HEK293 (cell line): ENCODE results near the gene LRP3.

ENCODE experiments used
- BCL11A ChIP-seq: fragments of 450-650 bp; formaldehyde crosslinking; IDR thresholded peaks from 2 replicates; pipeline ENCODE4 v1.5.1; 2016; ENCODE audit warnings: low read depth, missing biosample characterization, missing genetic modification characterization
- GLI2 ChIP-seq: fragments of 450-650 bp; formaldehyde crosslinking; IDR thresholded peaks from 2 replicates; pipeline ENCODE4; 2017; ENCODE audit warnings: missing biosample characterization, missing genetic modification characterization, low read depth, borderline replicate concordance
- GLIS1 ChIP-seq: fragments of 450-650 bp; formaldehyde crosslinking; IDR thresholded peaks from 2 replicates; pipeline ENCODE4 v1.5.1; 2016; ENCODE audit warnings: missing biosample characterization, missing genetic modification characterization
- SCRT1 ChIP-seq: fragments of 450-650 bp; formaldehyde crosslinking; IDR thresholded peaks from 2 replicates; pipeline ENCODE4 v1.5.1; 2016; ENCODE audit warnings: missing biosample characterization, missing genetic modification characterization, borderline replicate concordance
- SP7 ChIP-seq: fragments of 450-650 bp; formaldehyde crosslinking; IDR thresholded peaks from 2 replicates; pipeline ENCODE4 v1.5.1; 2016; ENCODE audit warnings: missing biosample characterization, missing genetic modification characterization
- TRIM28 ChIP-seq: IDR thresholded peaks from 2 replicates; pipeline ENCODE4 v1.6.1; 2011; ENCODE audit warnings: low read length, control low read depth, borderline replicate concordance
- ZBTB1 ChIP-seq: fragments of 450-650 bp; formaldehyde crosslinking; IDR thresholded peaks from 2 replicates; pipeline ENCODE4 v1.5.1; 2016; ENCODE audit warnings: missing biosample characterization, missing genetic modification characterization
- ZIC2 ChIP-seq: fragments of 450-650 bp; formaldehyde crosslinking; IDR thresholded peaks from 2 replicates; pipeline ENCODE4 v1.5.1; 2016; ENCODE audit warnings: missing biosample characterization, missing genetic modification characterization
- ZNF140 ChIP-seq: fragments of 450-650 bp; formaldehyde crosslinking; IDR thresholded peaks from 2 replicates; pipeline ENCODE4 v1.5.1; 2016; ENCODE audit warnings: missing biosample characterization, missing genetic modification characterization
- ZNF157 ChIP-seq: fragments of 450-650 bp; formaldehyde crosslinking; IDR thresholded peaks from 2 replicates; pipeline ENCODE4 v1.5.1; 2016; ENCODE audit warnings: missing biosample characterization, missing genetic modification characterization
- ZNF223 ChIP-seq: fragments of 450-650 bp; formaldehyde crosslinking; IDR thresholded peaks from 2 replicates; pipeline ENCODE4 v1.5.1; 2016; ENCODE audit warnings: missing biosample characterization, missing genetic modification characterization
- ZNF248 ChIP-seq: fragments of 450-650 bp; formaldehyde crosslinking; IDR thresholded peaks from 2 replicates; pipeline ENCODE4 v1.5.1; 2017; ENCODE audit warnings: missing biosample characterization, missing genetic modification characterization
- ZNF341 ChIP-seq: fragments of 450-650 bp; formaldehyde crosslinking; IDR thresholded peaks from 2 replicates; pipeline ENCODE4; 2016; ENCODE audit warnings: low read depth, missing biosample characterization, missing genetic modification characterization
- ZNF521 ChIP-seq: fragments of 450-650 bp; formaldehyde crosslinking; IDR thresholded peaks from 2 replicates; pipeline ENCODE4 v1.5.1; 2017; ENCODE audit warnings: missing biosample characterization, mild to moderate bottlenecking, missing genetic modification characterization
- ZNF548 ChIP-seq: fragments of 450-650 bp; formaldehyde crosslinking; IDR thresholded peaks from 2 replicates; pipeline ENCODE4 v1.5.1; 2016; ENCODE audit warnings: missing biosample characterization, missing genetic modification characterization
- ZNF626 ChIP-seq: fragments of 450-650 bp; sonication (Bioruptor Pico); formaldehyde crosslinking; IDR thresholded peaks from 2 replicates; pipeline ENCODE4 v1.5.1; 2018; ENCODE audit warnings: missing biosample characterization, missing genetic modification characterization, inconsistent platforms
- ZNF777 ChIP-seq: fragments of 450-650 bp; formaldehyde crosslinking; IDR thresholded peaks from 2 replicates; pipeline ENCODE4 v1.5.1; 2017; ENCODE audit warnings: missing biosample characterization, missing genetic modification characterization, borderline replicate concordance
- TF ChIP-seq, protein P1 (sequence below): fragments of 450-650 bp; formaldehyde crosslinking; IDR thresholded peaks from 2 replicates; pipeline ENCODE4 v1.5.0; 2017; ENCODE audit warnings: missing biosample characterization, missing genetic modification characterization, borderline replicate concordance
- TF ChIP-seq, protein P2 (sequence below): fragments of 450-650 bp; formaldehyde crosslinking; IDR thresholded peaks from 2 replicates; pipeline ENCODE4; 2016; ENCODE audit warnings: missing biosample characterization, missing genetic modification characterization
- TF ChIP-seq, protein P3 (sequence below): fragments of 450-650 bp; formaldehyde crosslinking; IDR thresholded peaks from 2 replicates; pipeline ENCODE4 v1.5.1; 2016; ENCODE audit warnings: missing biosample characterization, missing genetic modification characterization
- TF ChIP-seq, protein P4 (sequence below): fragments of 450-650 bp; formaldehyde crosslinking; IDR thresholded peaks from 2 replicates; pipeline ENCODE4 v1.5.1; 2016; ENCODE audit warnings: missing biosample characterization, missing genetic modification characterization, borderline replicate concordance
- TF ChIP-seq, protein P5 (sequence below): fragments of 450-650 bp; formaldehyde crosslinking; IDR thresholded peaks from 2 replicates; pipeline ENCODE4 v1.5.1; 2016; ENCODE audit warnings: missing biosample characterization, missing genetic modification characterization
- TF ChIP-seq, protein P6 (sequence below): fragments of 450-650 bp; formaldehyde crosslinking; IDR thresholded peaks from 2 replicates; pipeline ENCODE4 v1.5.1; 2016; ENCODE audit warnings: missing biosample characterization, missing genetic modification characterization
- TF ChIP-seq, protein P7 (sequence below): fragments of 450-650 bp; formaldehyde crosslinking; IDR thresholded peaks from 2 replicates; pipeline ENCODE4 v1.5.1; 2016; ENCODE audit warnings: missing biosample characterization, missing genetic modification characterization

The LRP3 gene

DNA sequence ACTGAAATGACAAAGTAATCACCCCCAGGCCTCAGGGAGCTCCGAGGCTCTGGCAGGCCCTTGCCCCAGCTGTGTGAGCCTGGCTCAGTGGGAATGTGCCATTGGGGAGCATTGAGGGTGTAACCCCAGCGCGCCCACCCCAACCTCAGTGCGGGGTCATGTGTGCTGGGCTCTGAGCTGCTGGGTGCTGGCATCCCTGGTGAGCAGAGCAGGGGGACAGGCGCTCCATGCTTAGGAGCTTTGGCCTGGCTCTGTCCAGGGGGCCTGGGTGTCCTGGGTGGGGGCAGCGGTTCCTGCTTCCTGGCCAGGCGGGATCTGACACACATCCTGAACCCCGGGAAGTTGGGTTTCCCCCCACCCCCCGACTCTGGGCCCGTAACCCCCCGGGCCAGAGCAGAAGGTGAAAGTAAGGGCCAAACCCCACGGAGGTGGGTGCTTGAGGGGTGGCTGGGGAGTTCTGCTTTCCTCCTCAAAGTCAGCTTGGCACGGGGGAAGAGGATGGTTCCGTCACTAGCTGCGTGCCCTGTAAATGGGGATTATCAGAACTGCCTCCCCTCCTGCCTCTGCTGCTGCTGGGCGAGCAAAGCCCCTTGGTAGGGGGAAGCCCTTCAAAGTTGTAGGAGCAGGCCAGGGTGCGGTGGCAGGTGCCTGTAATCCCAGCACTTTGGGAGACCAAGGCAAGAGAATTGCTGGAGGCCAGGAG, 1.7 kb downstream of the LRP3 start (continued):
- TF ChIP-seq, protein P1, sequence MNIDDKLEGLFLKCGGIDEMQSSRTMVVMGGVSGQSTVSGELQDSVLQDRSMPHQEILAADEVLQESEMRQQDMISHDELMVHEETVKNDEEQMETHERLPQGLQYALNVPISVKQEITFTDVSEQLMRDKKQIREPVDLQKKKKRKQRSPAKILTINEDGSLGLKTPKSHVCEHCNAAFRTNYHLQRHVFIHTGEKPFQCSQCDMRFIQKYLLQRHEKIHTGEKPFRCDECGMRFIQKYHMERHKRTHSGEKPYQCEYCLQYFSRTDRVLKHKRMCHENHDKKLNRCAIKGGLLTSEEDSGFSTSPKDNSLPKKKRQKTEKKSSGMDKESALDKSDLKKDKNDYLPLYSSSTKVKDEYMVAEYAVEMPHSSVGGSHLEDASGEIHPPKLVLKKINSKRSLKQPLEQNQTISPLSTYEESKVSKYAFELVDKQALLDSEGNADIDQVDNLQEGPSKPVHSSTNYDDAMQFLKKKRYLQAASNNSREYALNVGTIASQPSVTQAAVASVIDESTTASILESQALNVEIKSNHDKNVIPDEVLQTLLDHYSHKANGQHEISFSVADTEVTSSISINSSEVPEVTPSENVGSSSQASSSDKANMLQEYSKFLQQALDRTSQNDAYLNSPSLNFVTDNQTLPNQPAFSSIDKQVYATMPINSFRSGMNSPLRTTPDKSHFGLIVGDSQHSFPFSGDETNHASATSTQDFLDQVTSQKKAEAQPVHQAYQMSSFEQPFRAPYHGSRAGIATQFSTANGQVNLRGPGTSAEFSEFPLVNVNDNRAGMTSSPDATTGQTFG (tag by site-specific recombination): no peak
- TF ChIP-seq, protein P2, sequence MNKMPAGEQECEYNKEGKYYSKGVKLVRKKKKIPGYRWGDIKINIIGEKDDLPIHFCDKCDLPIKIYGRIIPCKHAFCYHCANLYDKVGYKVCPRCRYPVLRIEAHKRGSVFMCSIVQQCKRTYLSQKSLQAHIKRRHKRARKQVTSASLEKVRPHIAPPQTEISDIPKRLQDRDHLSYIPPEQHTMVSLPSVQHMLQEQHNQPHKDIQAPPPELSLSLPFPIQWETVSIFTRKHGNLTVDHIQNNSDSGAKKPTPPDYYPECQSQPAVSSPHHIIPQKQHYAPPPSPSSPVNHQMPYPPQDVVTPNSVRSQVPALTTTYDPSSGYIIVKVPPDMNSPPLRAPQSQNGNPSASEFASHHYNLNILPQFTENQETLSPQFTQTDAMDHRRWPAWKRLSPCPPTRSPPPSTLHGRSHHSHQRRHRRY (tag by site-specific recombination): no peak
- TF ChIP-seq, protein P3, sequence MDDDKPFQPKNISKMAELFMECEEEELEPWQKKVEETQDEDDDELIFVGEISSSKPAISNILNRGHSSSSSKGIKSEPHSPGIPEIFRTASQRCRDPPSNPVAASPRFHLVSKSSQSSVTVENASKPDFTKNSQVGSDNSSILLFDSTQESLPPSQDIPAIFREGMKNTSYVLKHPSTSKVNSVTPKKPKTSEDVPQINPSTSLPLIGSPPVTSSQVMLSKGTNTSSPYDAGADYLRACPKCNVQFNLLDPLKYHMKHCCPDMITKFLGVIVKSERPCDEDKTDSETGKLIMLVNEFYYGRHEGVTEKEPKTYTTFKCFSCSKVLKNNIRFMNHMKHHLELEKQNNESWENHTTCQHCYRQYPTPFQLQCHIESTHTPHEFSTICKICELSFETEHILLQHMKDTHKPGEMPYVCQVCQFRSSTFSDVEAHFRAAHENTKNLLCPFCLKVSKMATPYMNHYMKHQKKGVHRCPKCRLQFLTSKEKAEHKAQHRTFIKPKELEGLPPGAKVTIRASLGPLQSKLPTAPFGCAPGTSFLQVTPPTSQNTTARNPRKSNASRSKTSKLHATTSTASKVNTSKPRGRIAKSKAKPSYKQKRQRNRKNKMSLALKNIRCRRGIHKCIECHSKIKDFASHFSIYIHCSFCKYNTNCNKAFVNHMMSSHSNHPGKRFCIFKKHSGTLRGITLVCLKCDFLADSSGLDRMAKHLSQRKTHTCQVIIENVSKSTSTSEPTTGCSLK (tag by site-specific recombination): no peak
- peak; percentile 87 for TF ChIP-seq ZNF341 (tag by site-specific recombination)
- no peak for TF ChIP-seq ZBTB1
- TF ChIP-seq ZNF548 (tag by site-specific recombination): no peak
- no peak for TF ChIP-seq GLI2 (tag by site-specific recombination)
- no peak for TF ChIP-seq ZNF223 (tag by site-specific recombination)
- peak; percentile 49; the same call in 1 of the 2 replicates for TF ChIP-seq GLIS1 (tag by site-specific recombination)
- TF ChIP-seq SP7 (tag by site-specific recombination): no peak
- no peak for TF ChIP-seq ZNF157 (tag by site-specific recombination)
- no peak for TF ChIP-seq BCL11A (tag by site-specific recombination)
- TF ChIP-seq ZNF777 (tag by site-specific recombination): no peak
- no peak for TF ChIP-seq ZNF248 (tag by site-specific recombination)
- peak; percentile 80 for TF ChIP-seq ZIC2 (tag by site-specific recombination)
- TF ChIP-seq, protein P4, sequence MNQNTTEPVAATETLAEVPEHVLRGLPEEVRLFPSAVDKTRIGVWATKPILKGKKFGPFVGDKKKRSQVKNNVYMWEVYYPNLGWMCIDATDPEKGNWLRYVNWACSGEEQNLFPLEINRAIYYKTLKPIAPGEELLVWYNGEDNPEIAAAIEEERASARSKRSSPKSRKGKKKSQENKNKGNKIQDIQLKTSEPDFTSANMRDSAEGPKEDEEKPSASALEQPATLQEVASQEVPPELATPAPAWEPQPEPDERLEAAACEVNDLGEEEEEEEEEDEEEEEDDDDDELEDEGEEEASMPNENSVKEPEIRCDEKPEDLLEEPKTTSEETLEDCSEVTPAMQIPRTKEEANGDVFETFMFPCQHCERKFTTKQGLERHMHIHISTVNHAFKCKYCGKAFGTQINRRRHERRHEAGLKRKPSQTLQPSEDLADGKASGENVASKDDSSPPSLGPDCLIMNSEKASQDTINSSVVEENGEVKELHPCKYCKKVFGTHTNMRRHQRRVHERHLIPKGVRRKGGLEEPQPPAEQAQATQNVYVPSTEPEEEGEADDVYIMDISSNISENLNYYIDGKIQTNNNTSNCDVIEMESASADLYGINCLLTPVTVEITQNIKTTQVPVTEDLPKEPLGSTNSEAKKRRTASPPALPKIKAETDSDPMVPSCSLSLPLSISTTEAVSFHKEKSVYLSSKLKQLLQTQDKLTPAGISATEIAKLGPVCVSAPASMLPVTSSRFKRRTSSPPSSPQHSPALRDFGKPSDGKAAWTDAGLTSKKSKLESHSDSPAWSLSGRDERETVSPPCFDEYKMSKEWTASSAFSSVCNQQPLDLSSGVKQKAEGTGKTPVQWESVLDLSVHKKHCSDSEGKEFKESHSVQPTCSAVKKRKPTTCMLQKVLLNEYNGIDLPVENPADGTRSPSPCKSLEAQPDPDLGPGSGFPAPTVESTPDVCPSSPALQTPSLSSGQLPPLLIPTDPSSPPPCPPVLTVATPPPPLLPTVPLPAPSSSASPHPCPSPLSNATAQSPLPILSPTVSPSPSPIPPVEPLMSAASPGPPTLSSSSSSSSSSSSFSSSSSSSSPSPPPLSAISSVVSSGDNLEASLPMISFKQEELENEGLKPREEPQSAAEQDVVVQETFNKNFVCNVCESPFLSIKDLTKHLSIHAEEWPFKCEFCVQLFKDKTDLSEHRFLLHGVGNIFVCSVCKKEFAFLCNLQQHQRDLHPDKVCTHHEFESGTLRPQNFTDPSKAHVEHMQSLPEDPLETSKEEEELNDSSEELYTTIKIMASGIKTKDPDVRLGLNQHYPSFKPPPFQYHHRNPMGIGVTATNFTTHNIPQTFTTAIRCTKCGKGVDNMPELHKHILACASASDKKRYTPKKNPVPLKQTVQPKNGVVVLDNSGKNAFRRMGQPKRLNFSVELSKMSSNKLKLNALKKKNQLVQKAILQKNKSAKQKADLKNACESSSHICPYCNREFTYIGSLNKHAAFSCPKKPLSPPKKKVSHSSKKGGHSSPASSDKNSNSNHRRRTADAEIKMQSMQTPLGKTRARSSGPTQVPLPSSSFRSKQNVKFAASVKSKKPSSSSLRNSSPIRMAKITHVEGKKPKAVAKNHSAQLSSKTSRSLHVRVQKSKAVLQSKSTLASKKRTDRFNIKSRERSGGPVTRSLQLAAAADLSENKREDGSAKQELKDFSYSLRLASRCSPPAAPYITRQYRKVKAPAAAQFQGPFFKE (tag by site-specific recombination): no peak
- TF ChIP-seq, protein P5, sequence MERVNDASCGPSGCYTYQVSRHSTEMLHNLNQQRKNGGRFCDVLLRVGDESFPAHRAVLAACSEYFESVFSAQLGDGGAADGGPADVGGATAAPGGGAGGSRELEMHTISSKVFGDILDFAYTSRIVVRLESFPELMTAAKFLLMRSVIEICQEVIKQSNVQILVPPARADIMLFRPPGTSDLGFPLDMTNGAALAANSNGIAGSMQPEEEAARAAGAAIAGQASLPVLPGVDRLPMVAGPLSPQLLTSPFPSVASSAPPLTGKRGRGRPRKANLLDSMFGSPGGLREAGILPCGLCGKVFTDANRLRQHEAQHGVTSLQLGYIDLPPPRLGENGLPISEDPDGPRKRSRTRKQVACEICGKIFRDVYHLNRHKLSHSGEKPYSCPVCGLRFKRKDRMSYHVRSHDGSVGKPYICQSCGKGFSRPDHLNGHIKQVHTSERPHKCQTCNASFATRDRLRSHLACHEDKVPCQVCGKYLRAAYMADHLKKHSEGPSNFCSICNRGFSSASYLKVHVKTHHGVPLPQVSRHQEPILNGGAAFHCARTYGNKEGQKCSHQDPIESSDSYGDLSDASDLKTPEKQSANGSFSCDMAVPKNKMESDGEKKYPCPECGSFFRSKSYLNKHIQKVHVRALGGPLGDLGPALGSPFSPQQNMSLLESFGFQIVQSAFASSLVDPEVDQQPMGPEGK (tag by site-specific recombination): peak; percentile 46; the same call in 1 of the 2 replicates
- TF ChIP-seq ZNF521 (tag by site-specific recombination): no peak
- TF ChIP-seq, protein P6, sequence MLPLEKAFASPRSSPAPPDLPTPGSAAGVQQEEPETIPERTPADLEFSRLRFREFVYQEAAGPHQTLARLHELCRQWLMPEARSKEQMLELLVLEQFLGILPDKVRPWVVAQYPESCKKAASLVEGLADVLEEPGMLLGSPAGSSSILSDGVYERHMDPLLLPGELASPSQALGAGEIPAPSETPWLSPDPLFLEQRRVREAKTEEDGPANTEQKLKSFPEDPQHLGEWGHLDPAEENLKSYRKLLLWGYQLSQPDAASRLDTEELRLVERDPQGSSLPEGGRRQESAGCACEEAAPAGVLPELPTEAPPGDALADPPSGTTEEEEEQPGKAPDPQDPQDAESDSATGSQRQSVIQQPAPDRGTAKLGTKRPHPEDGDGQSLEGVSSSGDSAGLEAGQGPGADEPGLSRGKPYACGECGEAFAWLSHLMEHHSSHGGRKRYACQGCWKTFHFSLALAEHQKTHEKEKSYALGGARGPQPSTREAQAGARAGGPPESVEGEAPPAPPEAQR: no peak
- TF ChIP-seq TRIM28: no peak
- no peak for TF ChIP-seq ZNF626 (tag by site-specific recombination)
- TF ChIP-seq SCRT1 (tag by site-specific recombination): no peak
- TF ChIP-seq, protein P7, sequence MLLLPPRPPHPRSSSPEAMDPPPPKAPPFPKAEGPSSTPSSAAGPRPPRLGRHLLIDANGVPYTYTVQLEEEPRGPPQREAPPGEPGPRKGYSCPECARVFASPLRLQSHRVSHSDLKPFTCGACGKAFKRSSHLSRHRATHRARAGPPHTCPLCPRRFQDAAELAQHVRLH (tag by site-specific recombination): no peak
- no peak for TF ChIP-seq ZNF140 (tag by site-specific recombination)
